Epithelial cell of proximal tubule (primary cell): Measurements from ENCODE around the gene KRT6B. TPM values are rescaled to one million over a fixed set of nuclear protein-coding genes. Genes with fewer than 3 reads are reported as not detected.
"Not testable (repeated sequence)": the region's sequence is repeated elsewhere in the genome, so short reads cannot be mapped to it uniquely, and the experiment has no call there.

ENCODE experiments used
- DNase-seq: peaks from one replicate; pipeline ENCODE4 v3.0.0-alpha.2; 2011; ENCODE audit warnings: low read depth
- H3K4me3 ChIP-seq: 2 replicates; pipeline ENCODE4 v1.5.1; 2011; ENCODE audit warnings: low read depth, mild to moderate bottlenecking, low read length
- CTCF ChIP-seq: conservative IDR thresholded peaks from 2 replicates; pipeline ENCODE4 v1.5.1; 2012; ENCODE audit warnings: low read depth, mild to moderate bottlenecking, low read length
- total RNA-seq: library from RNA; depleted of rRNA; stranded (reverse); fragments of >200 nt; gene quantifications from 2 replicates; pipeline ENCODE4 v1.2.3, GENCODE V29; 2015

Gene KRT6B
- total RNA-seq, 1 donor from 2014 or later: not detected

- TF ChIP-seq CTCF: no peak
- H3K4me3 ChIP-seq: no peak overlapping the region
- no peak for DNase-seq
Measured at GRCh38 chr12:52413202-52413601, 38.7 kb downstream of the KRT6B start.

DNA sequence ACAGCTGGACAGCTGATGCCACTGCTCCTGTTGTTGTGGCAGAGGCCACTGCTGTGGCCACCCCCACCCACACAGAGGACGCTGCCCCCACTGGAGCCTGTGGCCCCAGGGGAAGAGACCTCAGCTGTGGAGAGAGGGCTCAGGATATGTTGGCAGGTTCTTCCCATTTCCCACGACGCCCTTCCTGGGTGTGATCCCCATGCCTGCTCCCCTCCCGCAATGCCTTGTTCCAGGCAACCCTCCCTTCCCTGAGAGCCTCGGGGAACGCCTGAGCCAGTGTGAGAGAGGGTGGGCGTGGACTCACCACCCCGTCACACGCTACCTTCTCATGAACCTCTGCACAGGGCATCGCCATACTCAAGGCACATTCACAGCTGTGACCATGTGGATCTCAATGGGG is 40.1 kb downstream of the KRT6B start:
- no peak overlapping the region for H3K4me3 ChIP-seq
- DNase-seq: no peak
- TF ChIP-seq CTCF: no peak

- not testable (repeated sequence) for DNase-seq, H3K4me3 ChIP-seq
Measured at GRCh38 chr12:52410589-52411248, 41.2 kb downstream of the KRT6B start.

DNA sequence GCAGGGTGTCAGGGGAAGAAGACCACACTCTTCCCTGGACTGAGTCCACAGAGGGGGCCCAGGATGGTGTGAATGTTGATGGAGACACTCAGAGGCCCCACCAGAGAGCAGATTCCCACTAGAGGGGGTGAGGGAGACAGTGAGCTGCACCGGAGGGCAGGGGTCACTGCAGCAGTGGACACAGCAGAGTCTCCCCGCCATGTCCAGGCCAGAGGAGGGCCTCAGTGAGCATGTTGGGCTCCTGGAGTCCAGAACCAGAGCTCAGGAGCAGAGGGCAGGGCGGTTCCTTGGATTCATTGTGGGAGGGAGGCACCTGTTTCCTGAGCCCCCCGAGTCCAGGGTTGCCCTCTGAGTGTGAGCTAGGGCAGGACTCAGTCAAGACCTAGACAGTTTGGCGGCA is 44.0 kb downstream of the KRT6B start:
- no peak overlapping the region for H3K4me3 ChIP-seq
- TF ChIP-seq CTCF: peak; percentile 10
- DNase-seq: no peak

- no peak for TF ChIP-seq CTCF
- no peak for DNase-seq
- no peak within 1 kb of the TSS for H3K4me3 ChIP-seq
Measured at GRCh38 chr12:52405922-52406385, 46.0 kb downstream of the KRT6B start, which contains the start of gene KRT82. KRT82 (minus strand) TSS chr12:52406335; CDS start chr12:52406277, 58 bp downstream.

GRCh38 chr12:52404951-52405350 is 47.0 kb downstream of the KRT6B start:
- no peak for DNase-seq
- H3K4me3 ChIP-seq: no peak overlapping the region
- TF ChIP-seq CTCF: peak; percentile 24

DNA sequence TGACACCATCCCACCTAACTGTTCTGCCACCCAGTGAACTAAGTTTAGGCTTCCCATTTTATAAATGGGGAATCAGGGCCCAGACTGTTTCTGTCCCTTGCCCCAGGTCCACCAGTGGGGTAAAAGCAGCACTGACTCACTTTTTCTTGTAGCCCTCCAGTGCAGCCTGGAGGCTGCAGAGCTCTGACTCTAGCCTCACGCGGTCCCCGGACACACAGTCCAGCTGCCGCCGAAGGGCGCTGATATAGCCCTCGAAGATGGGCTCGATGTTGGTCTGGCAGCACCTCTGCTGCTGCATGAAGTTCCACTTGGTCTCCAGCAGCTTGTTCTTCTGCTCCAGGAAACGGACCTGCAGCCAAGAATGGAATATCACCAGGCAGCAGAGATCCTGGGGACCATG is 48.4 kb downstream of the KRT6B start:
- no peak overlapping the region for H3K4me3 ChIP-seq
- DNase-seq: no peak
- TF ChIP-seq CTCF: no peak
